IMR-90 (cell line): ENCODE data around the gene AFG1L. TPM values are rescaled to one million over a fixed set of nuclear protein-coding genes. Genes with fewer than 3 reads are reported as not detected.

Experiments
- ATAC-seq: fragments of 200-7000 bp; cut with Tn5 transposase; 2 replicates; pipeline ENCODE4 v1.9.1; 2020; ENCODE audit warnings: low read depth, mild to moderate bottlenecking, moderate library complexity
- BruUV-seq: library from RNA; stranded (reverse); fragments of 400-500 nt; replicated peaks from 2 replicates; lab custom pipeline; 2021; lab: Mats Ljungman, UMichigan
- CTCF ChIA-PET: fragments of 300-600 bp; formaldehyde crosslinking; extraction: SDS; loops from one replicate; lab custom pipeline; 2021; ENCODE audit warnings: antibody characterized with exemption; lab: Yijun Ruan, JAX
- POLR2A ChIA-PET: fragments of 300-600 bp; sonication (Branson Sonifier 250); formaldehyde crosslinking; loops from one replicate; lab custom pipeline; 2022; ENCODE audit warnings: antibody characterized with exemption; ENCODE audit not compliant: unreplicated experiment; lab: Charles Lee
- DNase-seq: peaks from one replicate; pipeline ENCODE4 v3.0.0; 2013
- H2AFZ ChIP-seq: replicated peaks from 2 replicates; pipeline ENCODE3; 2013; ENCODE audit warnings: low read length, mild to moderate bottlenecking; ENCODE audit not compliant: poor library complexity
- H2AK5ac ChIP-seq: 2 replicates; pipeline ENCODE4 v1.6.1; 2013; ENCODE audit warnings: low read depth, low read length, inconsistent platforms
- H2AK9ac ChIP-seq: replicated peaks from 2 replicates; pipeline ENCODE3; 2013; ENCODE audit warnings: mild to moderate bottlenecking, low read depth, low read length, moderate library complexity; ENCODE audit not compliant: poor library complexity
- H2BK120ac ChIP-seq: 2 replicates; pipeline ENCODE4 v1.6.1; 2013; ENCODE audit warnings: low read depth, low read length, inconsistent platforms
- H2BK15ac ChIP-seq: 3 replicates; pipeline ENCODE4 v1.6.1; 2013; ENCODE audit warnings: low read depth, low read length, inconsistent platforms
- H2BK20ac ChIP-seq: 2 replicates; pipeline ENCODE4 v1.6.1; 2013; ENCODE audit warnings: low read depth, mild to moderate bottlenecking, inconsistent platforms, low read length, moderate library complexity
- H2BK5ac ChIP-seq: 2 replicates; pipeline ENCODE4 v1.6.1; 2013; ENCODE audit warnings: mild to moderate bottlenecking, low read depth, low read length, inconsistent platforms; ENCODE audit not compliant: poor library complexity, severe bottlenecking
- H3K14ac ChIP-seq: replicated peaks from 2 replicates; pipeline ENCODE4 v1.6.1; 2013; ENCODE audit warnings: low read depth, low read length, inconsistent platforms
- H3K18ac ChIP-seq: 2 replicates; pipeline ENCODE4 v1.6.1; 2013; ENCODE audit warnings: low read depth, low read length, control low read depth
- H3K23ac ChIP-seq: 2 replicates; pipeline ENCODE4 v1.6.1; 2013; ENCODE audit warnings: low read depth, low read length, inconsistent platforms
- H3K27ac ChIP-seq: 2 replicates; pipeline ENCODE4 v1.5.1; 2013; ENCODE audit warnings: mild to moderate bottlenecking, control low read depth, low read length; ENCODE audit not compliant: insufficient read depth
- H3K27me3 ChIP-seq: 2 replicates; pipeline ENCODE4 v1.6.1; 2013; ENCODE audit warnings: low read length; ENCODE audit not compliant: control insufficient read depth, insufficient read depth
- H3K36me3 ChIP-seq: 2 replicates; pipeline ENCODE4 v1.6.1; 2013; ENCODE audit warnings: low read length, mixed read lengths; ENCODE audit not compliant: control insufficient read depth, insufficient read depth
- H3K4ac ChIP-seq: 2 replicates; pipeline ENCODE4 v1.6.1; 2013; ENCODE audit warnings: low read depth, low read length, inconsistent platforms
- H3K4me1 ChIP-seq: 2 replicates; pipeline ENCODE4 v1.6.1; 2013; ENCODE audit warnings: low read length, mixed read lengths; ENCODE audit not compliant: control insufficient read depth, insufficient read depth
- H3K4me2 ChIP-seq: 2 replicates; pipeline ENCODE4 v1.6.1; 2013; ENCODE audit warnings: low read depth, mild to moderate bottlenecking, control low read depth, low read length, moderate library complexity
- H3K4me3 ChIP-seq: 2 replicates; pipeline ENCODE4 v1.5.1; 2013; ENCODE audit warnings: low read depth, mild to moderate bottlenecking, control low read depth, low read length, moderate library complexity; ENCODE audit not compliant: insufficient read depth
- H3K56ac ChIP-seq: 2 replicates; pipeline ENCODE4 v1.6.1; 2013; ENCODE audit warnings: low read length, inconsistent platforms; ENCODE audit not compliant: insufficient read depth; ENCODE audit errors: extremely low read depth
- H3K79me1 ChIP-seq, 2 experiments: 2 replicates each; pipeline ENCODE4 v1.6.1; 2013; ENCODE audit warnings: low read length in 2 of 2, inconsistent platforms in 1 of 2, low read depth in 1 of 2
- H3K9ac ChIP-seq: 2 replicates; pipeline ENCODE4 v1.6.1; 2013; ENCODE audit warnings: low read depth, low read length, control low read depth
- H3K9me1 ChIP-seq: 2 replicates; pipeline ENCODE4 v1.6.1; 2013; ENCODE audit warnings: low read length, inconsistent platforms; ENCODE audit not compliant: insufficient read depth
- H3K9me3 ChIP-seq: 2 replicates; pipeline ENCODE4 v1.6.1; 2013; ENCODE audit warnings: low read length; ENCODE audit not compliant: control insufficient read depth, insufficient read depth
- H4K20me1 ChIP-seq: 2 replicates; pipeline ENCODE4 v1.6.1; 2013; ENCODE audit warnings: low read length, inconsistent platforms; ENCODE audit not compliant: insufficient read depth
- H4K5ac ChIP-seq: 2 replicates; pipeline ENCODE4 v1.6.1; 2013; ENCODE audit warnings: mild to moderate bottlenecking, low read depth, low read length, control low read depth
- H4K8ac ChIP-seq, 2 experiments: 2 replicates each; pipeline ENCODE4 v1.6.1; 2013; ENCODE audit warnings: low read depth in 2 of 2, low read length in 2 of 2, control low read depth in 1 of 2, inconsistent platforms in 1 of 2
- H4K91ac ChIP-seq: 2 replicates; pipeline ENCODE4 v1.6.1; 2013; ENCODE audit warnings: low read depth, low read length, inconsistent platforms; ENCODE audit not compliant: insufficient read depth
- BHLHE40 ChIP-seq: fragments of 150-350 bp; IDR thresholded peaks from 2 replicates; pipeline ENCODE4 v1.6.1; 2016; ENCODE audit warnings: mild to moderate bottlenecking, low read depth, low read length
- CEBPB ChIP-seq: IDR thresholded peaks from 2 replicates; pipeline ENCODE4 v1.6.1; 2012; ENCODE audit warnings: low read depth, low read length, improper control_type of control experiment
- CHD1 ChIP-seq: IDR thresholded peaks from 2 replicates; pipeline ENCODE4 v1.6.1; 2012; ENCODE audit warnings: low read depth, low read length, improper control_type of control experiment
- FOS ChIP-seq: fragments of 150-350 bp; IDR thresholded peaks from 2 replicates; pipeline ENCODE4 v1.6.1; 2016; ENCODE audit warnings: low read depth, low read length
- MAFK ChIP-seq: IDR thresholded peaks from 2 replicates; pipeline ENCODE4 v1.6.1; 2012; ENCODE audit warnings: low read depth, low read length, improper control_type of control experiment
- MAZ ChIP-seq: IDR thresholded peaks from 2 replicates; pipeline ENCODE4 v1.6.1; 2012; ENCODE audit warnings: low read depth, mild to moderate bottlenecking, low read length, improper control_type of control experiment, moderate library complexity, borderline replicate concordance
- MXI1 ChIP-seq: IDR thresholded peaks from 2 replicates; pipeline ENCODE4 v1.6.1; 2012; ENCODE audit warnings: low read depth, mild to moderate bottlenecking, low read length, moderate library complexity, borderline replicate concordance
- NFE2L2 ChIP-seq: fragments of 150-350 bp; IDR thresholded peaks from 2 replicates; pipeline ENCODE4 v1.6.1; 2016; ENCODE audit warnings: low read depth, mild to moderate bottlenecking, low read length
- POLR2A ChIP-seq: IDR thresholded peaks from 2 replicates; pipeline ENCODE4 v1.6.1; 2012; ENCODE audit warnings: mild to moderate bottlenecking, low read depth, low read length
- RAD21 ChIP-seq: IDR thresholded peaks from 2 replicates; pipeline ENCODE4 v1.6.1; 2012; ENCODE audit warnings: low read length, improper control_type of control experiment
- RCOR1 ChIP-seq: IDR thresholded peaks from 2 replicates; pipeline ENCODE4 v1.6.1; 2012; ENCODE audit warnings: mild to moderate bottlenecking, low read length, improper control_type of control experiment; ENCODE audit not compliant: insufficient replicate concordance
- RFX5 ChIP-seq: IDR thresholded peaks from 2 replicates; pipeline ENCODE4 v1.8.0; 2012; ENCODE audit warnings: low read depth, mild to moderate bottlenecking, low read length, moderate library complexity
- SMC3 ChIP-seq: fragments of 150-350 bp; IDR thresholded peaks from 2 replicates; pipeline ENCODE4 v1.6.1; 2016; ENCODE audit warnings: low read depth, mild to moderate bottlenecking, antibody characterized with exemption, low read length, moderate library complexity
- WGBS, 2 experiments: methylation state at CpG; one replicate each; pipeline versions ENCODE4 v1.1.5 to v1.1.7; 2013; ENCODE audit warnings: missing lambda C conversion rate in 2 of 2; ENCODE audit not compliant: insufficient read length in 1 of 2; ENCODE audit errors: extremely low coverage in 2 of 2; 5-methylcytosine and 5-hydroxymethylcytosine counted together
- dilution Hi-C: fragments of 300-500 bp; cut with HindIII; formaldehyde crosslinking; loops from one replicate; pipeline ENCODE4 v1.14.3; 2018; ENCODE audit warnings: low sequenced_read_pairs; ENCODE audit not compliant: unreplicated experiment
- in situ Hi-C: fragments of 300-500 bp; cut with MboI; formaldehyde crosslinking; loops from 3 replicates; pipeline ENCODE4 v1.14.3; 2019; ENCODE audit warnings: low sequenced_read_pairs, inconsistent platforms, mixed read lengths
- intact Hi-C: fragments of 100-400 bp; cut with micrococcal nuclease; formaldehyde crosslinking; loops from 2 replicates; pipeline ENCODE4 v1.10.0; 2022
- polyA plus RNA-seq, 3 experiments: library from polyadenylated mRNA; depleted of rRNA; stranded (reverse); fragments of >200 nt; gene quantifications; 2 replicates each; pipeline ENCODE4 v1.2.3, GENCODE V29; 2012; ENCODE audit warnings: low replicate concordance in 1 of 3
- total RNA-seq: library from RNA; depleted of rRNA; stranded (reverse); fragments of >200 nt; gene quantifications from 2 replicates; pipeline ENCODE4 v1.2.3, GENCODE V29; 2012
- TF ChIP-seq, protein P1 (sequence below): fragments of 150-350 bp; IDR thresholded peaks from 2 replicates; pipeline ENCODE4 v1.6.1; 2016; ENCODE audit warnings: low read depth, mild to moderate bottlenecking, low read length, moderate library complexity, borderline replicate concordance
- TF ChIP-seq, protein P2 (sequence below): fragments of 150-350 bp; IDR thresholded peaks from 2 replicates; pipeline ENCODE4 v1.6.1; 2017; ENCODE audit warnings: mild to moderate bottlenecking, antibody characterized with exemption, low read length, low read depth
- TF ChIP-seq, protein P3 (sequence below): conservative IDR thresholded peaks from 2 replicates; pipeline ENCODE4 v1.5.1; 2012; ENCODE audit warnings: mild to moderate bottlenecking, low read depth, low read length, improper control_type of control experiment

Gene AFG1L
- total and polyA plus RNA-seq, 2 of the 4 experiments (the other 2 are of a cell fraction): 1.0 to 2.0 TPM

DNA sequence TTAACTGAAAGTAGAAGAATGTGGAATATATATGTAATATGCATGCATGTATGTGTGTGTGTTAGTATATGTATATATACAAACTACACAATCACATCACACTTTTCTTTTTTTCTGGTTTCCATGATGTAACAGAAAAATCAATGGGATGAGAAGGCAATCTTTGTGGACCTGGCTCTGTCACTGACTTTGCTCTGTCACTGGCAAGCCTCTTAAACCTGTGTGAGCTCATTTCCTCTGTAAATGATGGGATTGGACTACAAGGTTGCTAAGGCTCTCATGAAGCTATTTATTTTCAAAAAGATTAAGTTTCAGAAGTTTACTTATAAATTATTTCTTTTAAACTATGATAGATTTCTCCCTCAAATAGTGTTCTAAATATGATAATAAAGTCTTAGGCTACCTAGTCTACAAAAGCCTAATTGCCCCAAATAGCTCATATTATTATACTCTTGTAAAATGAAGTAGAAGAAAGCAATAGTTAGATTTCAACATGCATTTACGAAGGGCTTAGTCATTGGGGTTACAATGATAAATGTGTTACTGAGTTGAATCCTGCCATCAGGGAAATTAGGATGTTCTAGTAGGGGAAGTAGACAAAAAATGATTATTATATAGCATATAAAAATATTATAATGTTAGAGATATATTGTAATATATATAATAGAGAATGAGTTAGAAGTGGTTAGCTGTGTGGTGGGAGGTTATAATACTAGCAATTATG, 129.3 kb downstream of the AFG1L start:
- intact Hi-C loops: no loop called here

More for the DNA sequence above, 129.3 kb downstream of the AFG1L start:
- Histone ChIP-seq H3K23ac (no peak overlapping the region), H3K9ac (no peak overlapping the region), H3K18ac (no peak overlapping the region), H2BK5ac (no peak overlapping the region), H4K91ac (no peak overlapping the region), H2AFZ (no peak overlapping the region), H3K4me2 (no peak overlapping the region), H3K4me3 (no peak overlapping the region), H3K14ac (no peak overlapping the region), H4K5ac (no peak overlapping the region), H3K9me3 (no peaks in the 10 kb centered on the region), H2AK9ac (no peak overlapping the region), H2BK20ac (no peak overlapping the region), H3K9me1 (no peaks in the 10 kb centered on the region), H3K4ac (no peak overlapping the region), H2BK120ac (no peak overlapping the region), H3K27me3 (no peaks in the 10 kb centered on the region), H3K4me1 (no peaks in the 10 kb centered on the region), H4K8ac (no peak overlapping the region), H3K36me3 (no peaks in the 10 kb centered on the region), H3K56ac (no peak overlapping the region), H2AK5ac (no peak overlapping the region), H3K27ac (no peak overlapping the region), H4K20me1 (no peaks in the 10 kb centered on the region), H3K79me1 (no peaks in the 10 kb centered on the region), H2BK15ac (no peak overlapping the region)
- no peak for ATAC-seq
- DNase-seq: no peak
- WGBS, 2 experiments: no CpG with 5 or more reads among the region's 1 CpG
- CTCF ChIA-PET: no interaction called here
- BruUV-seq: no TSS peak
- in situ Hi-C loops (no loop called here), dilution Hi-C loops (no loop called here)
- POLR2A ChIA-PET: no interaction called here
- TF ChIP-seq CEBPB (no peak), MAFK (no peak), BHLHE40 (no peak), RFX5 (no peak), RAD21 (no peak), POLR2A (no peak), RCOR1 (no peak), CHD1 (no peak), FOS (no peak), MXI1 (no peak), MAZ (no peak), NFE2L2 (no peak), SMC3 (no peak)
- TF ChIP-seq, protein P1, sequence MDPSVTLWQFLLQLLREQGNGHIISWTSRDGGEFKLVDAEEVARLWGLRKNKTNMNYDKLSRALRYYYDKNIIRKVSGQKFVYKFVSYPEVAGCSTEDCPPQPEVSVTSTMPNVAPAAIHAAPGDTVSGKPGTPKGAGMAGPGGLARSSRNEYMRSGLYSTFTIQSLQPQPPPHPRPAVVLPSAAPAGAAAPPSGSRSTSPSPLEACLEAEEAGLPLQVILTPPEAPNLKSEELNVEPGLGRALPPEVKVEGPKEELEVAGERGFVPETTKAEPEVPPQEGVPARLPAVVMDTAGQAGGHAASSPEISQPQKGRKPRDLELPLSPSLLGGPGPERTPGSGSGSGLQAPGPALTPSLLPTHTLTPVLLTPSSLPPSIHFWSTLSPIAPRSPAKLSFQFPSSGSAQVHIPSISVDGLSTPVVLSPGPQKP: no peak
- TF ChIP-seq, protein P2, sequence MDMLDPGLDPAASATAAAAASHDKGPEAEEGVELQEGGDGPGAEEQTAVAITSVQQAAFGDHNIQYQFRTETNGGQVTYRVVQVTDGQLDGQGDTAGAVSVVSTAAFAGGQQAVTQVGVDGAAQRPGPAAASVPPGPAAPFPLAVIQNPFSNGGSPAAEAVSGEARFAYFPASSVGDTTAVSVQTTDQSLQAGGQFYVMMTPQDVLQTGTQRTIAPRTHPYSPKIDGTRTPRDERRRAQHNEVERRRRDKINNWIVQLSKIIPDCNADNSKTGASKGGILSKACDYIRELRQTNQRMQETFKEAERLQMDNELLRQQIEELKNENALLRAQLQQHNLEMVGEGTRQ: no peak
- TF ChIP-seq, protein P3, sequence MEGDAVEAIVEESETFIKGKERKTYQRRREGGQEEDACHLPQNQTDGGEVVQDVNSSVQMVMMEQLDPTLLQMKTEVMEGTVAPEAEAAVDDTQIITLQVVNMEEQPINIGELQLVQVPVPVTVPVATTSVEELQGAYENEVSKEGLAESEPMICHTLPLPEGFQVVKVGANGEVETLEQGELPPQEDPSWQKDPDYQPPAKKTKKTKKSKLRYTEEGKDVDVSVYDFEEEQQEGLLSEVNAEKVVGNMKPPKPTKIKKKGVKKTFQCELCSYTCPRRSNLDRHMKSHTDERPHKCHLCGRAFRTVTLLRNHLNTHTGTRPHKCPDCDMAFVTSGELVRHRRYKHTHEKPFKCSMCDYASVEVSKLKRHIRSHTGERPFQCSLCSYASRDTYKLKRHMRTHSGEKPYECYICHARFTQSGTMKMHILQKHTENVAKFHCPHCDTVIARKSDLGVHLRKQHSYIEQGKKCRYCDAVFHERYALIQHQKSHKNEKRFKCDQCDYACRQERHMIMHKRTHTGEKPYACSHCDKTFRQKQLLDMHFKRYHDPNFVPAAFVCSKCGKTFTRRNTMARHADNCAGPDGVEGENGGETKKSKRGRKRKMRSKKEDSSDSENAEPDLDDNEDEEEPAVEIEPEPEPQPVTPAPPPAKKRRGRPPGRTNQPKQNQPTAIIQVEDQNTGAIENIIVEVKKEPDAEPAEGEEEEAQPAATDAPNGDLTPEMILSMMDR: no peak
